Effector memory CD8-positive, alpha-beta T cell (primary cell): Measurements from ENCODE around the gene ASPG.

Source experiments
- ATAC-seq: fragments of 150-1000 bp; cut with Tn5 transposase; replicated peaks from 2 replicates; pipeline ENCODE4 v1.10.0; 2021; ENCODE audit warnings: mild to moderate bottlenecking, moderate library complexity
- DNase-seq, 3 experiments: peaks; one replicate each; pipeline ENCODE4 v3.0.0; 2021
- H3K27ac Mint-ChIP-seq, 2 donors: one replicate each; pipeline ENCODE4 v1.8.0; 2022; ENCODE audit warnings: mild to moderate bottlenecking in 2 of 2, mixed read lengths in 2 of 2, moderate library complexity in 2 of 2
- H3K27me3 Mint-ChIP-seq, 2 donors: one replicate each; pipeline ENCODE4 v1.8.0; 2022; ENCODE audit warnings: mixed read lengths in 2 of 2
- H3K36me3 Mint-ChIP-seq: one replicate; pipeline ENCODE4 v1.8.0; 2022; ENCODE audit warnings: mild to moderate bottlenecking, moderate library complexity, mixed read lengths; ENCODE audit not compliant: insufficient read depth
- H3K4me1 Mint-ChIP-seq, 2 donors: one replicate each; pipeline ENCODE4 v1.8.0; 2022; ENCODE audit warnings: low read depth in 2 of 2, mixed read lengths in 2 of 2
- H3K4me3 Mint-ChIP-seq, 2 donors: one replicate each; pipeline ENCODE4 v1.8.0; 2022; ENCODE audit warnings: mild to moderate bottlenecking in 2 of 2, mixed read lengths in 2 of 2, moderate library complexity in 2 of 2
- H3K9me3 Mint-ChIP-seq, 2 donors: one replicate each; pipeline ENCODE4 v1.8.0; 2022; ENCODE audit warnings: mixed read lengths in 2 of 2

The ASPG gene

DNA sequence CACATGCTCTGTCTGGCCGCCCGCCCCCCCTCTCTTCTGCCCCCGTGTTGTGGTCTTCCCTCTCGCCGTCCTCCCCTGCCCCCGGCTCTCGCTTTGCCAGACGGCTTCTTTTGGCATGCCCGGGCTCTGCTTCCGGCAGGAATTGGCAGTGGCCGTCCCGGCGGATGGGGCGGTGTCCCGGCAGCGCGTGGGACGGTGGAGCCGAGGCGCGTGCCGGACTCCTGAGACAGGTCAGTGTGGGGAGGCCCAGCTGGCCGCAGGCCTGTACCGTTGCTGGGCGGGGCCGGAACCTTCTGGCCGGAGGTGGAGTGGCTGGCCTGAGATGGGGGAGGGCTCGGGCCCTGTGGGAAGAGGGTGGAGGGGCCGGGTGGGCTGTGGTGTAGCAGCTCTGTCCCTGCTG is 70.0 kb downstream of the ASPG start:
- Mint-ChIP-seq H3K27ac (no peak overlapping the region), H3K4me3 (no peak overlapping the region), H3K27me3 (no peaks in the 10 kb centered on the region), H3K4me1 (no peaks in the 10 kb centered on the region), H3K36me3 (no peaks in the 10 kb centered on the region), H3K9me3 (no peaks in the 10 kb centered on the region)
- DNase-seq (no peak), ATAC-seq (no peak)

DNA sequence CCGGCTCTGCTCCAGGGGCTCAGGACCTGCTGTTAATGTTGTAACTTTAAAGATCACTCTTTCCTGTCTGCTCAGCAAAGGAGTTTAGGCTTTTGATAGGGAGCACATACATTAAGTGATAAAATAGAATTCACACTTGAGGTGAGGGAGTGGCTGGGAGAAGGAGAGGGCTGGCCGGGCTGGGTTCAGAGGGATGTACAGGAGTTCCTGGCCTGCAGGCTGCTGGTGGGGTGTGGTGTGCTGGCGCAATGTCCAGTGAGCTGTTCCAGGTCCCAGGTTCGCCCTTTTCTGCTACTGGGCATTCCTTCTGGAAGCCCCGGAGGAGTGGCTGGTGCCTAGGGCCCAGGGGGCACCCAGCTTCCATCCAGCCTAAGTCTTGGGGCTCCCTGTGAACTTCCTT is 70.6 kb downstream of the ASPG start:
- no peaks in the 10 kb centered on the region for H3K36me3 Mint-ChIP-seq
- no peaks in the 10 kb centered on the region for H3K27me3 Mint-ChIP-seq
- H3K27ac Mint-ChIP-seq, result no peak overlapping the region
- no peaks in the 10 kb centered on the region for H3K9me3 Mint-ChIP-seq
- DNase-seq, result no peak
- ATAC-seq, result no peak
- H3K4me1 Mint-ChIP-seq, result no peaks in the 10 kb centered on the region
- H3K4me3 Mint-ChIP-seq, result no peak overlapping the region

DNA sequence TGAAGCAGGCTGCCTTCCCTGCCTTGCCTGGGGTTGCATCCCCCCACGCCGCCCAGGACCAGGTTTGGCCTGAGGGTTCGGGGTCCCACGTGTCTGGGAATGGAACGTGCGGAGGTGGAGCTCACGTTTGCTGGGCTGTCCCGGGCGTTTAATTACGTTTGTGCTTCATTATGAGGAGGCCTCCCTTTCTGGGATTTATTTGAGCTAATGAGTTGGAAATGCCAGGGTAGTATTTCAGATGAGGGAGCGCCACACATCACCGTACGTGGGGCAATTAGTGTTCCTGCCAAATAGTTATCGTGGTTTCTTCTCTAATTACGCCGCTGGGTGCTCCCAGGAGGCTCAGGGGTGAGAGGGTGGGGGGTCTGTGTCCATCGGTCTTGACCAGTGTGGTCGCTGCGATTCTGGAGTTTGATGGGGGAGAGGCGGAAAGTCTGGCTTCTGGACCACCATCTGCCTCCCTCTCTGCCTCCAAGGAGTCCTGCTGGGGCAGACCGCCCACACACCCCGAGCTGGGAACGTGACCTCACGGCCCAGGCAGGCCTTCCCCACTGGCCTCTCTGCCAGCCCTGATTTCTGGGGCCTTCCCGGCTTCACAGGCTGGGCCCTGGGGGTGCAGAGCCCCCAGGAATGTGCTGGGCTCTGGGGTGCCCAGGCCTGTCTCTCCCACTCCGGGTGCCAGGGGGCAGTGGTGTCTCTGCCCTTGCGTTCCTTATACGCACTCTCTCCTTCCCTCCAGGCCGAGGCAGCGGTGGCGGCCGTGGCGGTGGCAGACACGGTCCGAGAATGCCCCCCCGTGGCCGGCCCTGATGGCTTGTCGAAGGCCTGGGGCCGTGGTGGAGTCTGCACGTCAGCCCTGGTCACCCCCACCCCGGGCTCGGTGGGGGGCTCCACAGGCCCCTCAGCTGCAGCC is 71.8 kb downstream of the ASPG start:
- Mint-ChIP-seq H3K4me3 (no peak overlapping the region), H3K36me3 (no peaks in the 10 kb centered on the region), H3K9me3 (no peaks in the 10 kb centered on the region), H3K27ac (no peak overlapping the region), H3K27me3 (no peaks in the 10 kb centered on the region), H3K4me1 (no peaks in the 10 kb centered on the region)
- no peak for ATAC-seq
- DNase-seq, result no peak

DNA sequence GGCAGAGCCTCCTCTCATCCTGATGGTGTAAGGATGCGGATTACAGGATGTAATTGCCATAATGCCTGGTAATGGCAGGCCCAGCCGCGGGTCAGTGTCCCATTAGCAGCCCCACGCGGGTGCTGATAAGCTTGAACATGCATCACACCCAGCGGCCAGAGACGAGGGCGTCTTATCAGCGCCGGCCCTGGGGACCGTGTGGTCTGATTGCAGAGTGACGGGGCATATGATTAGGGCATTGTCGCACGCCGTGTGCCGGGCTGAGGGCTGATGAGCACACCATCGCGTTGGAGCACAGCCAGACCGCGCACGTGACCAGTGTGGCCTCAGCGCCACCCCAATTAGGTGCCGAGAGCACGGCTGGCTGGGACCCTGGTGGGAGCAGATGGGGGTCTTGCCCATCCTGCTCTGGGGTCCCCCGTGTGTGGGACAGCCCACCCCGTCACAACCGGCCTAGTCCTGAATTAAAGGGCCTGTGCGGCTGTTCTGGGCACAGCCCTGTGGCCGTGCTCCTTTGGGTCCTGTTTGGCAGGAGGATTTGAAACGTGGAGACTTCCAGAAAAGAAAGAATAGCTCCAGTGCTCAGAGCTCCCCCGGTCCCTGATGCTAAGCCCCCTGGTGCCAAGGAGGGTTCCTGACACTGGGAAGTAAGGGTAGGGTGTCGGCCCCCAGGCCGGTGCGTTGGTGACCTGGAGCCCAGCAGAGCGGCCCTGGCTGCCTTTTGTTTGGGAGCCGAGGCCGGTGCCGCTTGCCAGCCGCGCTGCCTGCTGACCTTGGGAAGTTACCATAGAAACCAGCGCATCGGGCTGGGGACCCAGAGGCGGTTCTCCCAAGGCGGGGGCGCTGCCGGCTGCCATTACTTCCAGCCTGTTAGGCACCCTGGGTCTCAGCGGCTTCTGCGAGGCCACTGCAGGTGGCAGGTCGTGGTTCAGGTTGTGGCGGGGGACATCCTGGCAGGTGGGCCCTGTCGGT is 73.6 kb downstream of the ASPG start:
- ATAC-seq, result no peak
- no peak for DNase-seq
- Mint-ChIP-seq H3K27ac (no peak overlapping the region), H3K36me3 (no peaks in the 10 kb centered on the region), H3K9me3 (no peaks in the 10 kb centered on the region), H3K27me3 (no peaks in the 10 kb centered on the region), H3K4me3 (no peak overlapping the region), H3K4me1 (no peaks in the 10 kb centered on the region)

DNA sequence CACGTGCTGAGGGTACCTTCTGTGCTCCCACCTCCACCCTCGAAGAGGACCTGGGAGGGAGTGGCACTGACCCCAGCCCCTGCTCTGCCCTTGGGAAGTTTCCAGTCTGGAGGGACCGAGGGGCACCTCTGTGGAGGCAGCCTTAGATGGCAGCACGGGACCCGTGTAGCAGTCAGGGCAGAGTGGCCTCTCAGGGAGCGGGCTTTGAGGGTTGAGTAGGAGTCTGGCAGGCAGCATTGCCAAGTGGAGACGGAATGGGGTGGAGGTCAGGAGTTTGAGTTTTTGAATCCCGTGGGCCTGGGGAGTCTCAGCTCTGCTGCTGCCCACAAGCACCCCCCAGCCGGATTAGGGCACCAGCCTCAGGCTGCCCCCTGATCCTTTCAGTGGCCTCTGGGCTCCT is 74.5 kb downstream of the ASPG start:
- no peaks in the 10 kb centered on the region for H3K27me3 Mint-ChIP-seq
- H3K27ac Mint-ChIP-seq, result no peak overlapping the region
- ATAC-seq (no peak), DNase-seq (no peak)
- no peaks in the 10 kb centered on the region for H3K4me1 Mint-ChIP-seq
- no peaks in the 10 kb centered on the region for H3K36me3 Mint-ChIP-seq
- no peaks in the 10 kb centered on the region for H3K9me3 Mint-ChIP-seq
- no peak overlapping the region for H3K4me3 Mint-ChIP-seq

DNA sequence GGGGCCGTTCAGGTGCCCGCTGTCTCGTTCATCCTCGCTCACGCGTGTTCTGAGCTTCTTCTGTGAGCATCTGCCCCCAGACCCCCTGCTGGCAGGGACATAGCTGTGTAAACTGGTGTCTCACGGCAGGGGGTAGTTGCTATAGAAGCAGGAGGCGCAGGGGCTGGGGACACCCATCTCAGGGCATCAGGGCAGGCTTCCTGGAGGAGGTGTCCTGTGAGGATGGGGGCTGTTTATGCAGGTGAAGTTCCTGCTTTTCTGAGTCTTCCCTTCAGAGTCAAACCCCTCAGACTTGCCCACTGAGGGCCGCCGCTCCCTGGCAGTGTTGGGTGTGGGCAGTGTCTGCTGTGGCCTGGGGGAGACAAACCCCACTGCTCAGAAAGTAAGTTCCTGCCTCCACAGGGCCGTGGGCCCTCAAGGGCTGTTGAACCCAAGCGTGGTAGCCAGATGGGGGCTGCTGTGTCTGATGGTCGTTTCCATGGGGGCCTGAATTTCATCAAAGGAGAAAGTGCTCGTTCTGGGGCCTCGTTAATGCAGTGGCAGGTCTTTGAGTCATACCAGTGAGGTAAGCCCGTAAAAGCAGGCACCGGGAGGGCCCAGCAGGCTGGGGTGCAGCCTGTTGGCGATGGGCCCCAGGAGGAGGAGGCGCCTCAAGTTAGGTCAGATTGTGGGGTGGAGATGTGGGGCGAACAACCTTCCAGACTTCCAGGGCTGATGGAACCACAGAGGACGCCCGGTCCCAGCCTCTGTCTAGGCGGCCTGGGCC is 76.3 kb downstream of the ASPG start:
- H3K4me3 Mint-ChIP-seq, result no peak overlapping the region
- DNase-seq (no peak), ATAC-seq (no peak)
- no peak overlapping the region for H3K27ac Mint-ChIP-seq
- H3K36me3 Mint-ChIP-seq, result no peaks in the 10 kb centered on the region
- no peaks in the 10 kb centered on the region for H3K27me3 Mint-ChIP-seq
- no peaks in the 10 kb centered on the region for H3K9me3 Mint-ChIP-seq
- H3K4me1 Mint-ChIP-seq, result no peaks in the 10 kb centered on the region

DNA sequence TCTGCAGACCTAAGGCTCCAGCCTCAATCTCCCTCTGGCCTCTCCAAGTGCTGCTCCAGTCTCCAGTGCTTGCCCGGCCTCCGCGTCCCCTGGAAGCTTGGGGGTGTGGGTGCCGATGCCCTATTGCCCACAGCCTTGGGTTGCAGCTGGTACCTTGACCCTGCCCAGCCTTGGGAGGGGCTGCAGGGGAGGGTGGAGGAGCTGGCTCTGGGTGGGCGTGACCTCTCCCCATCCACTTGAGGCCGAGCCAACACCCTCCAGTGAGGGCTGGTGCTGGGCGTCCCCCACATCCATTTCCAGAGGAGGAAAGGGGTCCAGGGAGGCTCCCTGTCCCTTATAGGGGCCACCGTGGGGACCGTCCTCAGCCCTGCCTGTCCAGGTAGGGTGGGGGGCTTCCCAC is 77.0 kb downstream of the ASPG start:
- Mint-ChIP-seq H3K36me3 (no peaks in the 10 kb centered on the region), H3K4me3 (no peak overlapping the region), H3K4me1 (no peaks in the 10 kb centered on the region), H3K27me3 (no peaks in the 10 kb centered on the region), H3K9me3 (no peaks in the 10 kb centered on the region), H3K27ac (no peak overlapping the region)
- ATAC-seq, result no peak
- no peak for DNase-seq

DNA sequence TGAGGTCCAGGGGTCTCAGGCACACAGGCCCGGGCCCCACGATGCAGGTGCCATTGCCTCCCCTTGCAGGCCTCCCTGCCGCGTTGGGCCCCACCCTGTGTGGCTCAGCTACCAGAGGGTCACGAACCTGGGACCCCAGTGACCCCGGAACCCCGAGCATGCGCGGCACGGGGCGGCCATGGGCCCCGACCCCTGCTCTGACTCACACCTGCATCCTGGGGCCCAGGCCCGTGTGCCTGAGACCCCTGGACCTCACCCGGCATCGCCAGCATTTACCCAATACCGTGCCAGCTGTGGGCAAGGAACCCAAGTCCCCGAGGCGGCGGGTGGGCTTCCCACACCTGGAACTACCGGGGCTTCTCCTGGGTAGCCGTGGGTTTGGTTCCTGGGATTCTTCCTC is 78.0 kb downstream of the ASPG start:
- Mint-ChIP-seq H3K36me3 (no peaks in the 10 kb centered on the region), H3K9me3 (no peaks in the 10 kb centered on the region), H3K4me3 (no peak overlapping the region), H3K27me3 (no peaks in the 10 kb centered on the region), H3K4me1 (no peaks in the 10 kb centered on the region), H3K27ac (no peak overlapping the region)
- DNase-seq (no peak), ATAC-seq (no peak)

DNA sequence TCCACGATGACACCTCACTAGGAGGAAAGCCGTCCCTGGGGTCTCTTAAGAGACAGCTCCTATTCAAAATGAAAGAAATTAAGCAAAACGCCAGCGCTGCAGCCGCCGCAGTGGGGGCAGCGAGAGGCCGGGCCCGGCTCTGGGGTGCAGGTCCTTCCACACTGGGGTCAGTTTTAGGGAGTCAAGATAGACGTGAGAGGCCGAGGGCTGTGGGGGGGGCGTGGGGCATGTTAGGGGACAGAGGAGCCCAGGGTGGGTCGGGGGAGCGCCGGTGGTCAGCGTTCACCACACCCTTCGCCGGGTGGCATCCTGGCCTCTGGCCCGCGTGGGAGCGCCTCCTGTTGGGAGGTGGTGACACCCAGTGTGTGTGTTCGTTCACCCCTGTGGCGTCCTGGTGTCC is 78.5 kb downstream of the ASPG start:
- ATAC-seq (no peak), DNase-seq (no peak)
- H3K9me3 Mint-ChIP-seq, result no peaks in the 10 kb centered on the region
- H3K4me3 Mint-ChIP-seq, result no peak overlapping the region
- no peaks in the 10 kb centered on the region for H3K27me3 Mint-ChIP-seq
- H3K36me3 Mint-ChIP-seq, result no peaks in the 10 kb centered on the region
- H3K4me1 Mint-ChIP-seq, result no peaks in the 10 kb centered on the region
- no peak overlapping the region for H3K27ac Mint-ChIP-seq

DNA sequence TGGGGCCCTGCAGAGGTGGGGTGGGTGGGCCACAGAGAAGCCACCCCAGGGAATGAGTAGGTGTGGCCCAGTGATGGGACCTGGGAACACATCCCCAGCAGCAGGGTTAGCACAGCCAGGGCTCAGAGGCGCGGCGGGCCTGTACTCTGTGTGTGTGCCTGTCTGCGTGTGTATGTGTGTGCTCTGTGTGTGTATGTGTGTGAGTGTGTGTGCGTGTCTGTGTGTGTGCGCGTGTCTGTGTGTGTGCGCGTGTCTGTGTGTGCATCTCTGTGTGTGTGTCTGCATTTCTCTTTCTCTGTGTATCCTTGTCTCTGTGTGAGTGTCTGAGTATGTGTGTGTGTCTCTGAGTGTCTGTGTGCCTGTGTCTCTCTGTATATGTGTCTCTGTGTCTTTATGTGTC is 79.0 kb downstream of the ASPG start:
- H3K27me3 Mint-ChIP-seq, result no peaks in the 10 kb centered on the region
- H3K9me3 Mint-ChIP-seq, result no peaks in the 10 kb centered on the region
- no peak overlapping the region for H3K27ac Mint-ChIP-seq
- H3K4me1 Mint-ChIP-seq, result no peaks in the 10 kb centered on the region
- ATAC-seq (no peak), DNase-seq (no peak)
- H3K4me3 Mint-ChIP-seq, result no peak overlapping the region
- no peaks in the 10 kb centered on the region for H3K36me3 Mint-ChIP-seq
